GM12865 (cell line): Measurements from ENCODE around the gene DHTKD1.

Experiments
- DNase-seq: peaks from one replicate; pipeline ENCODE4 v3.0.0; 2010; ENCODE audit warnings: low read depth
- H3K4me3 ChIP-seq: 2 replicates; pipeline ENCODE4 v1.5.1; 2011; ENCODE audit warnings: mild to moderate bottlenecking, low read depth, low read length, control low read depth
- TF ChIP-seq, protein P1 (sequence below): IDR thresholded peaks from 2 replicates; pipeline ENCODE4 v1.5.1; 2011; ENCODE audit warnings: low read length, control low read depth, low read depth, inconsistent platforms; ENCODE audit not compliant: insufficient read depth; ENCODE audit errors: missing control alignments

Gene DHTKD1

DNA sequence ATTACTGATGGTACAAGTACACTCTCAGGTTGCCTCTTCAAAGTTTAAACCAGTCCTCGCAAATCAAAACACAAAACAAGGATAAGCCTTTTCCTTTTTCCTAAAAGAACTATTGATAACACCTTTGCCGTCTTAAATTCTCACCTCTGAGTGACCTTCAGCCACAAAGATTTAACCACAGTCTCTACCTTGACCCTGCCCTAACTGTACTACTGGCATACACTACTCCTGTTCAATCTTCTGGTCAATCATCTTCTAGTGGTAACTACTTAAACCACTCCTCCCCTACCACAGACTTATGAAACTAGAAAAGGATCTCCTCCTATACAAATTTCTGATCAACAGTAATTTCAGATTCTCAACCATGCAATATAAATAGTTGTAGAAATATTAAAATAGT, 41.2 kb upstream of the DHTKD1 start:
- TF ChIP-seq, protein P1, sequence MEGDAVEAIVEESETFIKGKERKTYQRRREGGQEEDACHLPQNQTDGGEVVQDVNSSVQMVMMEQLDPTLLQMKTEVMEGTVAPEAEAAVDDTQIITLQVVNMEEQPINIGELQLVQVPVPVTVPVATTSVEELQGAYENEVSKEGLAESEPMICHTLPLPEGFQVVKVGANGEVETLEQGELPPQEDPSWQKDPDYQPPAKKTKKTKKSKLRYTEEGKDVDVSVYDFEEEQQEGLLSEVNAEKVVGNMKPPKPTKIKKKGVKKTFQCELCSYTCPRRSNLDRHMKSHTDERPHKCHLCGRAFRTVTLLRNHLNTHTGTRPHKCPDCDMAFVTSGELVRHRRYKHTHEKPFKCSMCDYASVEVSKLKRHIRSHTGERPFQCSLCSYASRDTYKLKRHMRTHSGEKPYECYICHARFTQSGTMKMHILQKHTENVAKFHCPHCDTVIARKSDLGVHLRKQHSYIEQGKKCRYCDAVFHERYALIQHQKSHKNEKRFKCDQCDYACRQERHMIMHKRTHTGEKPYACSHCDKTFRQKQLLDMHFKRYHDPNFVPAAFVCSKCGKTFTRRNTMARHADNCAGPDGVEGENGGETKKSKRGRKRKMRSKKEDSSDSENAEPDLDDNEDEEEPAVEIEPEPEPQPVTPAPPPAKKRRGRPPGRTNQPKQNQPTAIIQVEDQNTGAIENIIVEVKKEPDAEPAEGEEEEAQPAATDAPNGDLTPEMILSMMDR, result no peak
- DNase-seq, result peak; percentile 40
- H3K4me3 ChIP-seq, result no peak overlapping the region

GRCh38 chr10:12031404-12031803, 37.4 kb upstream of the DHTKD1 start:
- DNase-seq, result no peak
- TF ChIP-seq, protein P1, result no peak
- no peak overlapping the region for H3K4me3 ChIP-seq

DNA sequence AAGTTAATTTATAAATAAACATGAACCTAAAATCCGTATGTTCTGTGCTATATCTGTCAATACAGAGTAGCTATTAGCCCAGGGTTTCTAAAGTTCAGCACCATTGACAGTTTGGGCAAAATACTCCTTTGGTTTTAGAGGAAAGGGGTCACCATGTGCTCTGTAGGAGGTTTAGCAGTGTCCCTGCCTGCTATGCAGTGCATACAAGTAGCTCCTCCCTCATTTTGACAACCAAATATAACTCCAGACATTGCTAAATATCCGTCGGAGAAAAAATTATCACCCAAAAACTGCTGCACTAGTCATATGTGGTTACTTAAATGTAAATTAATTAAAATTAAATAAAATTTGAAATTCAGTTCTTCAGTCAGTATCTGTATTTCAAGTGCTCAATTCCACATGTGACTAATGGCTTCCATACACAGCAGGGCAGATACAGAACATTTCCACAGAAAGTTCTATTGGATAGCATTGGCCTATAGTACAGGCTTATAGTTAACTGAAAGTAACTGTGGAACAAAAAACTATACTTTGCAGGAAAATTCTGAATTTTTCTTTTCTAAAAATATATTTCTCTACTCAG, 32.6 kb upstream of the DHTKD1 start:
- no peak for DNase-seq
- H3K4me3 ChIP-seq, result no peak overlapping the region
- TF ChIP-seq, protein P1, result no peak

DNA sequence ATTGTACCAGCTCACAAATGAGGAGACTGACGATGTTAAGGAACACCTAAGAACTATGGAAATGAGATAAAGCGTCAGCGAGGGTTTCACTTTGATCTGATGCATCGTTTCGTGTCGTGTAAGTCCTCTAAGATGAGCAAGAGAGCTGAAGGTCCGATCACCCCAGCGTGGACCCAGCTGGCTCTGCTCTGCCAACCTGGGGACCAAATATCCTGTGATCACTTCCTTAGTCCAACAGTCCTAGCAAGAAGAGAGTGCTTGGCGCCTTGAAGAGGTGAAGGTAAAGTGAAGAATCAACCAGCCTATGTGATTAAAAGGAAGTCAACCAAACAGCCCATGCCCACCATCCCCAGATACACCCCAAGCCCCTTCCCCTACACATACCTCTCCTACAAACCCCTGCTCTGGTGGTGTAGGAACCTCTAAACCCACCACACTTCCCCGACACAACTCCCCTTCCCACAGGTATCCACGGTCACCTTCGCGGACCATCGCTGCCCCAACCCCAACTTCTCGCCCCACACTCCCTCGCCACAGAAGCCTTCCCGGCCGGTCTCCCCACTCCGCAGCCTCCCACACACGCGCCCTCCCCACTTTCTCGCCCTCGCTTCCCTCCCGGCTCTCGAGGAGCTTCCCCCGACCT, 26.9 kb upstream of the DHTKD1 start:
- TF ChIP-seq, protein P1, result no peak
- peak; percentile 82 for DNase-seq
- H3K4me3 ChIP-seq, result peak overlapping the region; percentile 83

DNA sequence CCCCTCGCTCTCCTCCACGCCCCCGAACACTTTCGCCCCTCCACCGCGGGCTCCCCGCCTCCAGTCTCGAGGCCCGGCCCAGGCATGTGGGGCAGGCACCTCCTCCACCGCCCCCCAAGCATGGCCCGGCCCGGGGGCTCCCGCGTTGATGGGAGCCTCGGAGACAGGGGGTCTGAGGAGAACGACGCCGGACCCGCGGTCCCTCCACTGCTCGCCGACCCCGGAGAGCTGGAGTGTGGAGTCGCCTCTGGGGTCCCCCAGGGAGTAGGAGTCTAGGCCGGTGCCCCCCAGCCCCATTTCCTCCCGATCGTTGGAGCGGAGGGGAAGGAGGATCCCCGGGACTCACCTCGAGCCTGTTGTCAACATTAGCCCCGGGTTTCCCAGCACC, 26.4 kb upstream of the DHTKD1 start:
- TF ChIP-seq, protein P1, result no peak
- DNase-seq, result peak; percentile 54
- H3K4me3 ChIP-seq, result peak overlapping the region; percentile 83

DNA sequence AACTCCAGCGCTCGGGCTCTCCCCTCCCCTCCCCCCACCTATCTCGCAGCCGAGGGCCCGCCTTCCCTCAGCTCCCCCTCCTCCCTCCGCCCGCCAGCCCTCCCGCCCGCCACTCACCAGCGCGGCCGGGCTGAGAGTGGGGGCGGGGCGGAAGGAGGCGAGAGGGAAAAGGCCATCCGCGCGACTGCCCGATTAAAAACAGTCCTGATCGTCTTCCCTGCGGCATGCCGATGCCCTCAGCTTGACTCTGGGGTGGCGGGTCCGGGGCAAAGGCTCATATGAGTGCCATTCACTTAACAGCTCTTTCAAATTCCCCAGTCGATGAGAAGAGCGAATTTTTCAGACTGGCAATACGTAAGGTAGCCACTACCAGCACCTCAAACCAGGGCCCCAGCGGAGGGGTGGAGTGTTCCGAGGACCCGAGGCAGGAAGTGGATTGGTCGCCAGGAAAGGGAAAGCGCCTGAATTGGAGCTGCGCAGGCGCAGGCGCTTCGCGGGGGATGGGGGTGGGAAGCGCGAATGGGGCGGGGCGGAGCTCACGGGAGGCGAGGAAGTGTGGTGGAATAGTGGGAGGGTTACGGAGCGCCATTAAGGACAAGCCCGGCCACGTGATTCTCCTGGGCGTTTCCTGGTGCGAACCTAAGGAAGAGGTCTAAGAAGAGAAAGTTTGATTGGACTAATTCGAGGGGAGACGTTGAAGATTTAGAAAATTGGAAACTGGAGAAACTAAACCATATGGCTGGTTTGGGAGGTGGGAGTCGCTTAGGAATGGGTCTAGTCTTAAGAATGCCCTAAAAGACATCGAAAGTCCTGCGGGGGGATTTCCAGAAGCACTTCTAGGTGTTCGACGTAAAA, 25.7 kb upstream of the DHTKD1 start, which contains the start of gene UPF2:
TSS of gene UPF2 (minus strand) at position 13 of the 855 bp plus-strand sequence. CDS start 7,386 bp downstream, outside the sequence.
- TF ChIP-seq, protein P1, result no peak
- peak; percentile 99 for DNase-seq
- H3K4me3 ChIP-seq, result peak within 1 kb of the TSS; percentile 83
